Parathyroid adenoma (tissue), 2 donors: Measurements from ENCODE around the gene IFNA17.

Experiments
- H2AFZ ChIP-seq: fragments of 300-600 bp; sonication (generic); one replicate; pipeline ENCODE4 v1.7.0; 2017; ENCODE audit warnings: antibody characterized with exemption, mild to moderate bottlenecking
- H3K27ac ChIP-seq: fragments of 300-600 bp; sonication (generic); one replicate; pipeline ENCODE4 v1.7.0; 2017
- H3K27me3 ChIP-seq: fragments of 300-600 bp; sonication (generic); one replicate; pipeline ENCODE4 v1.7.0; 2017; ENCODE audit warnings: low read length; ENCODE audit not compliant: control insufficient read depth, insufficient read depth
- H3K36me3 ChIP-seq: fragments of 300-600 bp; sonication (generic); one replicate; pipeline ENCODE4 v1.7.0; 2017; ENCODE audit warnings: low read length; ENCODE audit not compliant: control insufficient read depth, insufficient read depth
- H3K4me1 ChIP-seq: fragments of 300-600 bp; sonication (generic); one replicate; pipeline ENCODE4 v1.7.0; 2017; ENCODE audit warnings: control low read depth
- H3K4me2 ChIP-seq: fragments of 300-600 bp; sonication (generic); one replicate; pipeline ENCODE4 v1.7.0; 2017; ENCODE audit warnings: low read length
- H3K4me3 ChIP-seq: fragments of 300-600 bp; sonication (generic); one replicate; pipeline ENCODE4 v1.7.0; 2017; ENCODE audit warnings: low read depth, low read length
- H3K79me2 ChIP-seq: fragments of 300-600 bp; sonication (generic); one replicate; pipeline ENCODE4 v1.7.0; 2017; ENCODE audit warnings: control low read depth
- H3K9ac ChIP-seq: fragments of 300-600 bp; sonication (generic); one replicate; pipeline ENCODE4 v1.7.0; 2017; ENCODE audit warnings: mild to moderate bottlenecking
- H3K9me3 ChIP-seq: fragments of 300-600 bp; sonication (generic); one replicate; pipeline ENCODE4 v1.7.0; 2017; ENCODE audit warnings: low read length; ENCODE audit not compliant: control insufficient read depth
- CTCF ChIP-seq: fragments of 300-600 bp; sonication (generic); IDR thresholded peaks from one replicate; pipeline ENCODE4 v1.7.0; 2017; ENCODE audit warnings: antibody characterized with exemption, mild to moderate bottlenecking
- donor health status: primary hyperparathyroidism.

The IFNA17 gene

GRCh38 chr9:21265421-21266189 lies 37.6 kb upstream of the IFNA17 start:
- no peak overlapping the region for H3K4me3 ChIP-seq
- no peak overlapping the region for H3K4me2 ChIP-seq
- TF ChIP-seq CTCF = no peak
- no peak overlapping the region for H2AFZ ChIP-seq
- no peaks in the 10 kb centered on the region for H3K79me2 ChIP-seq
- no peaks in the 10 kb centered on the region for H3K36me3 ChIP-seq
- H3K27ac ChIP-seq = no peak overlapping the region
- H3K4me1 ChIP-seq = no peaks in the 10 kb centered on the region
- H3K9ac ChIP-seq = no peak overlapping the region
- no peaks in the 10 kb centered on the region for H3K27me3 ChIP-seq
- no peaks in the 10 kb centered on the region for H3K9me3 ChIP-seq

- Histone ChIP-seq H3K27ac (no peak overlapping the region), H3K27me3 (no peaks in the 10 kb centered on the region), H3K9me3 (no peaks in the 10 kb centered on the region), H3K4me3 (no peak overlapping the region), H3K4me2 (no peak overlapping the region), H3K4me1 (no peaks in the 10 kb centered on the region), H3K36me3 (no peaks in the 10 kb centered on the region), H3K9ac (no peak overlapping the region), H2AFZ (no peak overlapping the region), H3K79me2 (no peaks in the 10 kb centered on the region)
- TF ChIP-seq CTCF = no peak
Observed at GRCh38 chr9:21255538-21256212, 27.7 kb upstream of the IFNA17 start.

- Histone ChIP-seq H2AFZ (no peak overlapping the region), H3K79me2 (no peaks in the 10 kb centered on the region), H3K4me1 (no peaks in the 10 kb centered on the region), H3K36me3 (no peaks in the 10 kb centered on the region), H3K4me3 (no peak overlapping the region), H3K9me3 (no peaks in the 10 kb centered on the region), H3K9ac (no peak overlapping the region), H3K27ac (no peak overlapping the region), H3K27me3 (no peaks in the 10 kb centered on the region), H3K4me2 (no peak overlapping the region)
- peak; percentile 15 for TF ChIP-seq CTCF
Observed at GRCh38 chr9:21252721-21253547, 24.9 kb upstream of the IFNA17 start.

GRCh38 chr9:21251638-21252037 lies 23.6 kb upstream of the IFNA17 start:
- H3K79me2 ChIP-seq = no peaks in the 10 kb centered on the region

More at GRCh38 chr9:21251638-21252037, 23.6 kb upstream of the IFNA17 start:
- Histone ChIP-seq H3K9me3 (no peaks in the 10 kb centered on the region), H3K4me2 (no peak overlapping the region), H3K4me1 (no peaks in the 10 kb centered on the region), H3K27ac (no peak overlapping the region), H3K36me3 (no peaks in the 10 kb centered on the region), H2AFZ (no peak overlapping the region), H3K27me3 (no peaks in the 10 kb centered on the region), H3K4me3 (no peak overlapping the region), H3K9ac (no peak overlapping the region)
- TF ChIP-seq CTCF = no peak
